GM21619 (cell line): ENCODE measurements around the gene SDR42E1.
"Not testable (repeated sequence)": the region's sequence is repeated elsewhere in the genome, so short reads cannot be mapped to it uniquely, and the experiment has no call there.

Experiments
- ATAC-seq: cut with Tn5 transposase; IDR thresholded peaks from one replicate; pipeline ENCODE4 v1.9.1; 2021; ENCODE audit not compliant: unreplicated experiment

The SDR42E1 gene

DNA sequence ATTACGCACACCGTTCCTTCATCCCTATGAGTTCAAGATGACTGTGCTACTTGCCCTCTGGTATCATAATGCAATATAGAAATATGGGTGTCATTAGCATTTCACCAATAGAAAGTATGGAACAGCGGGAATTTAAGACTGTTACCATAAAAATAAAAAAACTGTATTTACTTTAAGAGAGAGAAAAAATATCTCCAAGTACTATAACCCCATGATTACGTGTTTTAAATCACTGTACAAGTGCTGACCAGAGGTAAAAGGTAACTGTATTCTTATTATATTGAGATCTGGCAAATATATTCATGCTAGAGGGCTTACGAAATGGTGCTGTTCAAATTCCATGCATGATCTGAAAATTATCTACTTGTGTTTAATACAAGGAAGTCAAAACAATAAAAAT lies 5.2 kb downstream of the SDR42E1 start:
- no peak for ATAC-seq

DNA sequence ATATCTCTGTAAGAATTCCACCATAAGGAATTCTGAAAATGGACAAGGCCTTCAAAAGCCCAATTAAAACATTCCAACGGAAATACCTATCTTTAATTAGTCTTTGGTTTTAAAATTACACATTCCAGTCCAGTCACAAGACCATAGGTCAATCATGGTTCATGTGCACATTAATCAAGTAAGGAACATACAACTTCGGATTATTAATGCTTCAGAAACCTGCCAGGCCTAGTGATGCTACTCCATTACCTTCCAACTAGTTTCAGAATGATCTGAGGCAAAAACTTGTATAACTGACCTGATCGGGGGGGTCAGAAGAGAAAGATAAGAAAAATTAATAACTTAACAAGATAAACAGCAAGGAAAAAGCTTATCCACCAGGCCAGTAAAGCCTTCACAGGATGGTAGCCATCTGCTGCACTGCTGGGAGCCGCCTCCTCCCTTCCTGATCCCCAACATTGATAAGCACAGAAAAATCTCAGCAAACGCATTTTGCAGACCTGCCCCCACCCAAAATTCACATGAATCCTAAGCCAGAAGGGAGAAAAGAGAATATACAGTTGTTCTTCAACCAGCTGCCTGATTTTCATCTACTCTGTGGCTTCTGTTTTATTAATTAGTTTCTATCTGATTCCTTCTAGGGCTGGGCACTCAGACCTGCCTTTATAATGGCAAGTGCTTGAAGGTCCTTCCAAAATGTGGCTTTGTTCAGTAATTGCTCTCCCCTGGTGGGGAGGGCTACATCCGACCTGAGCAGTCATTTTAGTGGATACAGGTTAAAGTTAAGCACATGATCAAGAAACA lies 6.0 kb downstream of the SDR42E1 start:
- ATAC-seq: no peak

DNA sequence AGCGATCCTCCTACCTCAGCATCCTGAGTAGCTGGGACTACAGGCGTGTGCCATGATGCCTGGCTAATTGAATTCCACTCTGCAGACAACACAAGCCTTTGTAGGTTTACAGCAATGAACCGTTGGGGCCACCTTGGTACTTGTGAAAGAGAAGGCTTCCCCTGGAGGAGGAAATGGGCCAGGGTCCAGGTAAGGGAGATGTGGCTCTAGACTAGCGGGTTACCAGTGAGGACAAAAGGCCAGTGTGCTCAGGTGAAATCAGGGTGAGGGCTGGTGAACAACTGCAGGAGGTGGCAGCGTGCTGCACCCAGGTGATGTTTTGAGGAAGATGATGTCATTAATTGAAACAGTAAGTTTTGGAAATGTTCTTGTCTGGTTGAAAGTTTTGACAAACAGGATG lies 6.7 kb downstream of the SDR42E1 start:
- no peak for ATAC-seq

- no peak for ATAC-seq
Measured at GRCh38 chr16:82002831-82003230, 8.4 kb downstream of the SDR42E1 start.

GRCh38 chr16:81997738-81998137 lies 13.5 kb downstream of the SDR42E1 start:
- ATAC-seq: no peak

DNA sequence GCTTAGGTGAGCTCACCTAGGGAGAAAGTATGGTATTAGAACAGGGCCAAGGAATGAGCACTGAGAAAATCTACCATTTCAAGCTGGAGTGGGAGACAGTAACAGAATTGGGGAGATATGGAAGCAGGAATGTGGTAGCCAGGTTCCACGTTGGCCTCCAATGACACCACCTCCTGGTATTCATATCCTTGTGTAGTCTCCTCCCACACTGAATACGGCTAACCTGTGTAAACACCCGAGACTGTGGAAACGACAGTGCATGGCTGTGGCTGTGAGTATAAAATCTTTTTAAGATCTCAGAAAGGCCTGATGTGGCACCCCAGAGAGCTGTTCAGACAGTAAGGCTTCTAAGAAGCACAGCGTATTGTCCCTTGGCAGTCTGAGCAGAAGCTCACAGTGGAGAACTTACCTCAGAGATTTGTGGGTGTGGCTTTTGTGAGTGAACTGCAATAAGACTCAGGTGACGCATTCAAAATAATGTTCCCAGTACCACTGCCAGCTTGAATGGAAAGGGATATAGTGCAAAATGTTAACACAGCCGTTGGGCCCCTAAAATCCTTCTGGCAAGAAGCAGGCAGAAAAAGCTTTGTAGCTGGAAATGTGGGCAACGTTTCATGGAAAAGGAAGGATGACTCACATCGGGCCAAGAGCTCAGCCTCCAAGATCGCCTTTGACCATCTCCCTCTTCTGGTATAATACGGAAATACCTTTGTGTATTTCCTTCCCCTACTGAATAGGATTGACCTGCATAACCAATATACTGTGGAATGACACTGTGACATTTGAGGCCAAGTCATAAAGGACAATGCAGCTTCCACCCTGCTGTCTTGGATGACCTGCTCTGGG lies 14.4 kb downstream of the SDR42E1 start:
- no peak for ATAC-seq

- no peak for ATAC-seq
Measured at GRCh38 chr16:81995651-81996050, 15.6 kb downstream of the SDR42E1 start.

DNA sequence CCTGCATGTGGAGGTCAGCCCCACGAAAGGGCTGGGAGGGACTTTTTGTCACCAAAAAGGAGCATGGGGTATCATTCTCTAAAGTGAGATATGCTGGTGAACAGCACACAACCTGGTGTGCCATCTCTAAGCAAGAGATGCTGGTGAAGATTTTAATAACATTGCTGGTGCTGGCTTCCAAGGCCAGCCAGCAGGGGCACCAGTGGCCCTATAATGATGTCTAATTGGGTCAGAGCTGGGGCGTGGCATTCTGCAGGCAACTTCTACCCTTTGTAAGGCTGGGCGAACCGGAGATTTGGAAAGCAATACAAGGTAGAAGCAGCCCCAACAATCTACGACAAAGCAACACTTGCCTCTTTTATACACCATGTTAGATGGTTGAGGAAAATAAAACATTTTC lies 16.8 kb downstream of the SDR42E1 start:
- no peak for ATAC-seq

DNA sequence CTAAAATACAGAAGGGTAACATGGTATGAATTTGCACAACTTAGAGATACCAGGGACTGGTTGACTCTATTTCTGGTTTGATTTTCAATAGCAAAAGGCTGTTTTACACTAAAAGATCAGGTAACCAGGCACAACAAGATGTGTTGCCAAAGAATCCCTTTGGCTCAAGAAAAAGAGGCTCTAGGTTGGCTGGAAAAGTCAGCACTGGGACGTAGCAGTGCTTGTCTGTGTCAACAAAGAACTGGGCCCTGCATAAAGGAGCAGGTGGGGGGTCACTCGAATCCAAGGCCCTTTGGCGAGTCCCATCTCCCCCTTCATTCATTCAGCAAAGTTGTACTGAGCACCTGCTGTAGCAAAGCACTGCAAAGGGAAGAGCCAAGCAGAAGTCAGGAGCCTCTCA lies 18.4 kb downstream of the SDR42E1 start:
- no peak for ATAC-seq

GRCh38 chr16:81987706-81988105 lies 23.6 kb downstream of the SDR42E1 start:
- ATAC-seq: no peak

- ATAC-seq: no peak
Measured at GRCh38 chr16:81987121-81987520, 24.1 kb downstream of the SDR42E1 start.

DNA sequence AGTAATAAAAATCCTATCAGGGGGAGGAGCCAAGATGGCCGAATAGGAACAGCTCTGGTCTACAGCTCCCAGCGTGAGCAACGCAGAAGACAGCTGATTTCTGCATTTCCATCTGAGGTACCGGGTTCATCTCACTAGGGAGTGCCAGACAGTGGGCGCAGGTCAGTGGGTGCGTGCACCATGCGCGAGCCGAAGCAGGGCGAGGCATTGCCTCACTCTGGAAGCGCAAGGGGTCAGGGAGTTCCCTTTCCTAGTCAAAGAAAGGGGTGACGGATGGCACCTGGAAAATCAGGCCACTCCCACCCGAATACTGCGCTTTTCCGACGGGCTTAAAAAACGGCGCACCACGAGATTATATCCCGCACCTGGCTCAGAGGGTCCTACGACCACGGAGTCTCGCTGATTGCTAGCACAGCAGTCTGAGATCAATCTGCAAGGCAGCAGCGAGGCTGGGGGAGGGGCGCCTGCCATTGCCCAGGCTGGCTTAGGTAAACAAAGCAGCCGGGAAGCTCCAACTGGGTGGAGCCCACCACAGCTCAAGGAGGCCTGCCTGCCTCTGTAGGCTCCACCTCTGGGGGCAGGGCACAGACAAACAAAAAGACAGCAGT lies 33.8 kb downstream of the SDR42E1 start:
- not testable (repeated sequence) for ATAC-seq

- no peak for ATAC-seq
Measured at GRCh38 chr16:81975637-81976036, 35.6 kb downstream of the SDR42E1 start.

DNA sequence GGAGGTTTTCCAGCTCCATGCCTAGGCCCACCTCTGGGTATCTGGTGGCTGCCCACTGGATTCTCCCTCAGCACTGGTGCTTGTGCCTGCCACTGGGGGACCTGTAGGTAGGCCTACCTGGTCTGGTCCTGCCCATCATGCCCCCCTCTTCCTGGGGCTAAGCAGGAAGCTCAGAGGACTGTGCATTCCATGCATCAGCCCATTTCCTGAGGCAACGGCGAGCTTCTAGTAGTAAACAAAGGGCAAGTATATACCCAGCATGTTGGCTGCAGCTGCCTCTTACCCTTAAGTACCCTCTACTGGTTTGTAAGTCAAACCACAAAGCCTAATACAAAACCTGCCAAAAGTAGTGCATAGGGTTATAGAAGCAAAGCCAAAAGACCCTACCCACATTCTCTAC lies 37.5 kb downstream of the SDR42E1 start:
- no peak for ATAC-seq

- ATAC-seq: no peak
Measured at GRCh38 chr16:81971853-81972252, 39.4 kb downstream of the SDR42E1 start.

DNA sequence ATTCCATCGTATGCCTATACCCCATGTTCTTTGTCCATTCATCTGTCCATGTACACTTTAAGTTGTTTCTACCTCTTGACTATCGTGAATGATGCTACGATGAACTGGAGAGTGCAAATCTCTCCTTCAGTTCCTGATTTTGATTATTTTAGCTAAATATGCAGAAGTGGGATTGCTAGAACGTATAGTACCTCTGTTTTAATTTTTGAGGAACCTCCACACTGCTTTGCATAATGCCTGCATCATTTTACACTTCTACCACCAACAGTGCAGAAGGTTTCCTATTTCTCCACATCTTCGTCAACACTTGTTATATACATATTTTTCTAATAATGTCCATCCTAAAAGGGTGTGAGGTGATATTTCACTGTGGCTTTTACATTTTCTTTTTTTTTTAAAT lies 43.9 kb downstream of the SDR42E1 start:
- no peak for ATAC-seq

- ATAC-seq: no peak
Measured at GRCh38 chr16:81964808-81965207, 46.5 kb downstream of the SDR42E1 start.

GRCh38 chr16:81956213-81956948 lies 54.9 kb downstream of the SDR42E1 start:
- ATAC-seq: no peak

DNA sequence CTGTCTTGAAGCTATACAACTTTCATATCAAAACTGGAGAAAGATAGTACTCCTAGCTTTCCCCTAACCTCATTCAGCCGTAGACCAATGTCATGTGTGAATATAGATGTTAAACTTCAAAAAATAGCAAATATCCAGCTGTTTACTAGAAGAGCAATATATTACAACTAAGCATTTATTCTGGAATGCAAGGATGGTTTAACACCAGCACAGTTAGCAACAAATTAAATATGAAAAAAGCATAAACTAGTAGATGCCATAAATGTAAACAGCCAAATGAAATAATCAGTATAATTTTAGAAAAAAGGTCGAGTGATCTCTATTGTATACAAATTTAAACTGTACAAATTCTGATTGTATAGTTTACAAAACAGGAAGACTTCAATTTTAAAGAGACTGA lies 59.7 kb downstream of the SDR42E1 start:
- ATAC-seq: no peak

DNA sequence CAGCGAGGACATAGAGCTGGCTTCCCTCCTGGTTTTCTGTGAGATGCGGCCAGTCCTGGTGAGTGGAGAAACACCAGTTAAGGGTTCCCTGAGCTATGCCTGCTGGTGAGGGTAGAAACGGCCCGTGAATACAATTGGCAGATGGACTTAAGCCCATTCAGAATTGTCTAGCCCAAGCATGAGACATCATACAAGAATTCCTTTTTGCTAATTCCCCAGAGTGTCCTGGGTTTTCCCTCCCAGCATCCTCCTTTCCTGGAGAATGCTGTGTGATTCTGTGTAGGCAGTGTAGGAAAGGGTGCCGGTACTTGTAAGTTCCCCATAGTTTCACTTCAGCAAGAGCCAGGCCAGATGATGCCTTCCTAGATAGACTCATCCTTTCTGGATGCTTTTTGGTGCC lies 65.1 kb downstream of the SDR42E1 start:
- ATAC-seq: no peak

- no peak for ATAC-seq
Measured at GRCh38 chr16:81945665-81946064, 65.6 kb downstream of the SDR42E1 start.
